Coronary artery (tissue), 2 donors: ENCODE measurements around the gene MTARC2.

Experiments
- DNase-seq: peaks from one replicate; pipeline ENCODE4 v3.0.0-alpha.2; 2017; ENCODE audit warnings: low spot score
- H3K27ac ChIP-seq, 2 donors: fragments of 200-600 bp; sonication (generic); one replicate each; pipeline ENCODE4 v1.5.1; 2016 to 2019
- H3K4me3 ChIP-seq: fragments of 200-600 bp; sonication (generic); 2 replicates; pipeline ENCODE4 v1.5.1; 2016; ENCODE audit warnings: mild to moderate bottlenecking, moderate library complexity
- TF ChIP-seq, protein P1 (sequence below): fragments of 200-600 bp; sonication (generic); IDR thresholded peaks from one replicate; pipeline ENCODE4 v1.5.1; 2019; ENCODE audit warnings: antibody characterized with exemption

MTARC2 gene

GRCh38 chr1:220776720-220777326, 28.7 kb downstream of the MTARC2 start:
- Histone ChIP-seq H3K4me3 (no peak overlapping the region), H3K27ac (no peak overlapping the region)
- TF ChIP-seq, protein P1, sequence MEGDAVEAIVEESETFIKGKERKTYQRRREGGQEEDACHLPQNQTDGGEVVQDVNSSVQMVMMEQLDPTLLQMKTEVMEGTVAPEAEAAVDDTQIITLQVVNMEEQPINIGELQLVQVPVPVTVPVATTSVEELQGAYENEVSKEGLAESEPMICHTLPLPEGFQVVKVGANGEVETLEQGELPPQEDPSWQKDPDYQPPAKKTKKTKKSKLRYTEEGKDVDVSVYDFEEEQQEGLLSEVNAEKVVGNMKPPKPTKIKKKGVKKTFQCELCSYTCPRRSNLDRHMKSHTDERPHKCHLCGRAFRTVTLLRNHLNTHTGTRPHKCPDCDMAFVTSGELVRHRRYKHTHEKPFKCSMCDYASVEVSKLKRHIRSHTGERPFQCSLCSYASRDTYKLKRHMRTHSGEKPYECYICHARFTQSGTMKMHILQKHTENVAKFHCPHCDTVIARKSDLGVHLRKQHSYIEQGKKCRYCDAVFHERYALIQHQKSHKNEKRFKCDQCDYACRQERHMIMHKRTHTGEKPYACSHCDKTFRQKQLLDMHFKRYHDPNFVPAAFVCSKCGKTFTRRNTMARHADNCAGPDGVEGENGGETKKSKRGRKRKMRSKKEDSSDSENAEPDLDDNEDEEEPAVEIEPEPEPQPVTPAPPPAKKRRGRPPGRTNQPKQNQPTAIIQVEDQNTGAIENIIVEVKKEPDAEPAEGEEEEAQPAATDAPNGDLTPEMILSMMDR = peak; percentile 86
- DNase-seq = no peak

GRCh38 chr1:220783453-220783852, 35.3 kb downstream of the MTARC2 start:
- TF ChIP-seq, protein P1 = no peak
- Histone ChIP-seq H3K27ac (no peak overlapping the region), H3K4me3 (no peak overlapping the region)
- no peak for DNase-seq

GRCh38 chr1:220784751-220785150, 36.6 kb downstream of the MTARC2 start:
- Histone ChIP-seq H3K27ac (no peak overlapping the region), H3K4me3 (no peak overlapping the region)
- DNase-seq = no peak
- TF ChIP-seq, protein P1 = no peak

DNA sequence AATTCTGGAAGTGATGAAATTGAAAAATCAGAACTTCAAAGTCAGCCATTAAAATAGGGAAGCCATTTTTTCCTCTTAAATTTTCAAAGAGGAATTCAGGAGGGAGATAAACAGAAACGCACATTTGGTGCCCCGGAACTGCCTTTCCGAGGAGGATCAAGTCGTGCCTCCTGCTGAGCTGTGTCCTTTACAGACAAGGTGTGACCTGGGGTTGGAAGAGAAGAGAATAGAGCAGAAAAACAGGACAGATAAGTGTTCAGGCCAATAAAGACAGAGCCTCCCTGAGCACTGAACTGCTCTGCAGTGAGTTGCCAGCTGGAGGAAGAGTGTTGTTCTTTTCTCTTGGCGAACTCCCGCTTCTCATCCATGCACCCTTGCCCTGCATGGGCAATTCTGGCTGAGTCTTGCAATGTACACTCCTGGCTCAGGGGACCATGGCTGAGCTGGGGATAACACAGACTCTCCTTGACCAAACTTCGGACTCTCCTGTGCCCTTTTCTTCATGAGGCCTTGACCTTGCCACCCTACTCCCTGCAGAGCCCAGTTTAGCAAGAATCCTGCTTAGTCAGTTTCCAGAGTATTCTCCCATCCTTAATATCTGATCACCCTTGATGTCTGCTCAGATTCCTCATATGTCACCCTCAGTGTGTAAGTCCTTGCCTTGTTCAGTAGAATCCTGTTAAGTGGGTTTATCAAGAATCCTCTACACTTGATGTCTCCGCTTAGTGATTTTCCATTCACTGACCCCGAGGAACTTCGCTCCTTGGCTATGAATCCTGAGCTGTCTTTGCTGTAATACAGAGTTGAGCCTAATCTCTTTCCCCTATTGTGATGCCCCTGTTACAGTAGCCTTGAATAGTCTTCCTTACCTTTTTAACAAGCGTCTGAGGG, 37.3 kb downstream of the MTARC2 start:
- Histone ChIP-seq H3K27ac (peak overlapping the region; percentile 66 to 80), H3K4me3 (peak overlapping the region; percentile 68)
- TF ChIP-seq, protein P1 = no peak

GRCh38 chr1:220786057-220786336, 37.9 kb downstream of the MTARC2 start:
- no peak for DNase-seq
- Histone ChIP-seq H3K4me3 (peak overlapping the region; percentile 68), H3K27ac (peak overlapping the region; percentile 66 to 80)
- TF ChIP-seq, protein P1 = no peak

More for the DNA sequence above, 37.3 kb downstream of the MTARC2 start:
- no peak for DNase-seq

DNA sequence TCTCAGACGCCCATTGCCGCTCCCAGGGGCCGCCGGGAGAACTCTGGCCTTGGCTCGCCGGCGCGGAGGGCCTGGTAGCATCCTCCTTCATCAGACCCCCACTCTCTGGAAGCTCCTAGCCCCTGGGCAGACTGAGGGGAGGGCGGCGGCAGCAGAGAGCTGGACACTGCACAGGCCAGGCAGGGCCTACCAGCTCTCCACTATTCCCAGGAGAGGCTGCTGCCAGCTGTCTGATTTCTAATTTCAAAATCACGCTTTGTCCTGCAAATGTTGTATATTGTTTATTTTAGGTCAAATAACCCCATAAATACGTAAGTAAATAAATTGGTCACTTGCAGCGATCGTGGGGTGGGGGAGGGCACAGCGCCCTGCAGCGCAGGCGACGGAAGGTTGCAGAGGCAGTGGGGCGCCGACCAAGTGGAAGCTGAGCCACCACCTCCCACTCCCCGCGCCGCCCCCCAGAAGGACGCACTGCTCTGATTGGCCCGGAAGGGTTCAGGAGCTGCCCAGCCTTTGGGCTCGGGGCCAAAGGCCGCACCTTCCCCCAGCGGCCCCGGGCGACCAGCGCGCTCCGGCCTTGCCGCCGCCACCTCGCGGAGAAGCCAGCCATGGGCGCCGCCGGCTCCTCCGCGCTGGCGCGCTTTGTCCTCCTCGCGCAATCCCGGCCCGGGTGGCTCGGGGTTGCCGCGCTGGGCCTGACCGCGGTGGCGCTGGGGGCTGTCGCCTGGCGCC, 38.4 kb downstream of the MTARC2 start, which contains the start of gene MTARC1:
TSS of gene MTARC1 (plus strand) at position 577 of the 732 bp plus-strand sequence. CDS start at position 609, 32 bp downstream.
- peak within 1 kb of the TSS; percentile 66 to 80 for H3K27ac ChIP-seq
- TF ChIP-seq, protein P1 = no peak
- DNase-seq = no peak
- H3K4me3 ChIP-seq = peak within 1 kb of the TSS; percentile 68
